Activated gamma-delta T cell treated with Interleukin-2 at 50 U/mL for 16 hours (primary cell): ENCODE results near the gene MYDGF.

Experiments used
- DNase-seq: peaks from one replicate; pipeline ENCODE4 v3.0.0-alpha.2; 2020

MYDGF gene

DNA sequence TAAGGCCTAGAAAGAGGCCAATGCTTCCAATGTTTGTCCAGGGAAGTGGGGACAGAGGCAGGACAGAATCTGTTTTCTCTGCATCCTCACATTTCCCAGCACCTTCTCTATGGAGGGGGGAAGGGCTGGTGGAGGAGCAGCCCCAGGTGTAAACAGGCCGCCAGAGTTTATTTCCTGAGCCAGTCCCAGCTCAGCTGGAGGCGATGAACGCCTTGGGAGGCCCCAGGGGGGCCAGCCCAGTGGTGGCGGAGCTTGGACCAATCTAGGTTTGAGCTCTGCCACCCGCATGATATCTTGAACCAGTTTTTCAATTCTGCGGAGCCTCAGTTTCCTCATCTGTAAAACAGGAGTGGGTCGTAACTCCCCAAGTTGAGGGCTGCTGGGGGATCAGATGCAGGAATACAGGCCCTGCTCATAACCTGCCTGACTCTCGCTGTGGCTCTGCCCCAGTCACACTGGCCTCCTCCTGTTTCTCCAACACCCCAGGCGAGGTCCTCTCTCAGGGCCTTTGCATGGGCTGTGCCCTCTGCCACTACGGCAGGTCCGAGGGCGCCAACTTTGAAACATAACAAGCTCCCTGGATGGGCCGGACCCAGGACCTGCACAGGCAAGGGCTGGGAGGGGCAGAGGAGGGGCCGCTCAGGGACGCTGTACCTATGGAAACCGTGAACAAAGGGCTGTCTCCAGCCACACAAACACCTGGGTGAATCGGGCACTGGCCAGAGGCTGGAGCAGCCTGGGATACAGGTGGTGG lies 29.7 kb downstream of the MYDGF start:
- no peak for DNase-seq

DNA sequence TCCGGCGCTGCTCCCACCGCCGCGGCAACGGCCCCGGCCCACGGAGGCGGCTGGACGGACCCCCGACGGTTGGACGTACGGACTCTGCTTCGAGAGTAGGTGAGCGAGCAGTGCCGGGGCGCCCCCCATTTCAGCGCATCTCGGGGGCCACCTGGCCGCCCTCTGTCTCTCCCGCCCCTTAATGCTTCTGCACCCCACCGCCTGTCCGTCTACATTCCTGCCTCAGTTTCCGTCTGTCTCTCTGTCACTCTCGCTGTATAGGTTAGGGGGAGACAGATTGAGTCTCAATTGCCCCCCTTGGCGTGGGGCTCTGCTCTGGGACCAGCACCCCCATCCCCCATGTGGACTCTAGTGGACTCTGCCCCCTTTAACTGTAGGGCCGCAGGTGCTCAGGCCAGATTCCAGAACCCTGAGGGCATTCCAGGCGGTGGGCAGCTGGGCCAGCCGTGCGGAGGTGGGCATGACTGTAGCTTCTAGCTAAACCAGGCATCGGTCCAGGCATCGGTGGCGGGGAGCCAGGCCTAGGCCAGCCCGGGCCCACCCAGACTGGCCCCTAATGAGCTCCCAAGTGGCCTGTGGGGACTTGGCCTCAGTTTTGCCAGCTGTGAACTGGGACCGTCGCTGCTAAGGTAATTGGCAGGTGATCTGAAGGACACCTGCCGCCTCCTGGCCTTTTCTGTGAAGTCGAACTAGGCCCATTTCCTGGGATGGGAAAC lies 30.5 kb downstream of the MYDGF start:
- no peak for DNase-seq

DNA sequence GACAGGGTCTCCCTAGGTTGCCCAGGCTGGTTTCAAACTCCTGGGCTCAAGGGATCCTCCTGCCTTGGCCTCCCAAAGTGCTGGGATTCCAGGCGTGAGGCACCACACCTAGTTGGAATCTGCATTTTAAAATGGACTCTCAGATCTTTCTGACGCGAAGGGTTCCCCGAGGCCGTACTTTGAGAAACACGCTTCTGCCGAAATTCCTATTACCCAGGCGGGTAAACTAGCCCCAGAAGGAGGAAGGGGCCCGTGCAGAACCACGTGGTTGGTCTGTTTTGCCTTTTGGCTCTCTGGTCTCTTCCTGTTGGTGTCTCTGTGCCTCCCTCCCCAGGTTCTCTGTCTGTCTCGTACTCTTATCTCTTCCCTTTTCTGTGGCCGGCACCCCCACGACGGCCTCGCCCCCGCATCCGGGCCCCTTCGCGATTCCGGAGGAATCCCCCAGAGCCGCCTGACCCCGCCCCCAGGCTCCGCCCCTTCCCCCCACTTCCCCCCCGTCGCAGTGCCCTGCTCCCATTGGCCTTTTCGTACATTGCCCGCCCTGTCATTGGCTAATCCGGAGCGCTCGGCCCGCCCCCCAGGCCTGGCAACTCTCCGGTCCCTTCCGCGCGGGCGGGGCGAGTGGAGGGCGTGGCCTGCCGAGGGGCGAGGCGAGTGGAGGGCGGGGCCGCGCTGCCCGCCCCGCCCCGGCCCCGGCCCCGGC lies 31.2 kb downstream of the MYDGF start, which contains the start of gene TNFAIP8L1:
Gene TNFAIP8L1, plus strand, starts transcription at position 689 of the 703 bp plus-strand sequence. CDS start 12,354 bp downstream, outside the sequence.
- peak; percentile 100 for DNase-seq

DNA sequence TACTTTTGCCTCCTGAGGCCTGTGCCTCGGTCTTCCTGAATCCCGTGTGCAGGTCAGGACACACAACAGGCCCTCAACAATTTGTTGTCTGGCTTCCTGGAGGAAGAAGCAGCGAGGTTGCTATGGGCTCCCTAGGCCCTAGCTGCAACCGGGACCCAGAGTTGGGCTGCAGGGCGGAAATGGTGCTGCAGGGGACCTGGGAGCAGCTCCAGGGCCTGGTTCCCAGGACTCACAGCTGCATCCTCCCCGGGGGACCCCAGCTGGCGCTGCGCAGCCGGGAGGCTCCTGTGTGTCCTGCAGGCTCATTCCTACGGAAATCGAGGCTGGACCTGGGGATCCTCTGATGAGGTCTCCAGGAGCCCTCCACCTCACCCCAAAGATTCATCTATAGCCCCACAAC lies 31.8 kb downstream of the MYDGF start:
- DNase-seq, result no peak

DNA sequence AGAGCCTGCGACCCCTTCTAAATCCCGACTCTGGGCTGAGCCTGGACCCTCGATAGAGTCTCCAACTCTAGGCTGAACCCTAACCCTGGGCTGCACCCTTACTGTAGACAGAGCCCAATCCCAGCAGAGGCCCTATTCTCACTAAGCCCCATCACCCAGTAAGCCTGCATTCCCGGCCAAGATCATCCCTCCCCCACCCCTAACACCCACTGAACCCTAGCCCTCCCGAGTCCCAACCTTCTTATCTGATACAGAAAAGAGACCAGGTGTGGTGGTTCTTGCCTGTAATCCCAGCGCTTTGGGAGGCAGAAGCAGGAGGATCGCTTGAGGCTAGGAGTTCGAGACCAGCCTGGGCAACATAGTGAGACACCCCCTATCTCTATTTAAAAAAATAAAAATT lies 33.4 kb downstream of the MYDGF start:
- no peak for DNase-seq

DNA sequence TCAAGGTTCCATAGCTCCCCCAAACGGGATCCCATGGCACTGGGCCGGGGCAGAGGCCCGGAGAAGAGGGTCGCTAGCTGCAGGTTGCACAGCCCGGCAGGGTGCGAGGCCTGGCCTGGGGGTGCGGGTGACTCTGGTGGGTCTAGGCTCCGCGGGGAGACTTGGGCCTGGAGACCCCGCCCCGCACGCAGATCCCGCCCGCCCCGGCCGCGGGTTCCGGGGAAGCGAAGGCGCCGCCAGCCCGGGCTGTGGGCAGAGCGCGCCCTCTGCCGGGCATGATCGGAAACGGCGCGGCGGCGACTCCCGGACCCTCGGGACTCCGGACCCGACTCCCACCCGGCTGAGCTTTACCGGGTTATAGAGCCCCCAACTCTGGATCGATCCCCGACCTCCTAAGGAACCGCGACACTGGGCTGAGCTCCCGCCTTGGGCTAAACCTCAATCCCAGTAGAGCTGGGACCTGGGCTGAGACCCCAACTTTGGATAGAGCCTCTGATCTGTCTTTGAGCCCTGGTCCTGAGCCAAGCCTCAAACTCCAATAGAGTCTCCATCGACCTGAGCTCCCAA lies 33.9 kb downstream of the MYDGF start:
- DNase-seq, result peak; percentile 72

DNA sequence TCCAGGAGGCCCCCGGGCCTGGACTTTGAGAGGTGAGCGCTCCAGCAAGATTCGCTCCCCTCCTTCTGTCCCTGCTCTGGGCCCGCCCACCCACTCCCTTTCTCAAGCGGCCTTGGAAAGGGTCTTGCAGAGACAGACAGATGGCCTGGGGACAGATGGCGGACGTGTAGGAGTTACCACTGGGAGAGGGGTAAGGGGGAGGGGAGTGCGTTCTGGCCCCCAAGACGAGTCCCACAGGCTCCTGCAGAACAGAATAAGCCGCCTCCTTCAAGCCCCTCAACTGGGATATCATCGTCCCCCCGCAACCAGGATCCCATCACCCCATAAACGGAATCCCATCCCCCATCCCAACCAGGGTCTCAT lies 34.4 kb downstream of the MYDGF start:
- DNase-seq, result no peak

DNA sequence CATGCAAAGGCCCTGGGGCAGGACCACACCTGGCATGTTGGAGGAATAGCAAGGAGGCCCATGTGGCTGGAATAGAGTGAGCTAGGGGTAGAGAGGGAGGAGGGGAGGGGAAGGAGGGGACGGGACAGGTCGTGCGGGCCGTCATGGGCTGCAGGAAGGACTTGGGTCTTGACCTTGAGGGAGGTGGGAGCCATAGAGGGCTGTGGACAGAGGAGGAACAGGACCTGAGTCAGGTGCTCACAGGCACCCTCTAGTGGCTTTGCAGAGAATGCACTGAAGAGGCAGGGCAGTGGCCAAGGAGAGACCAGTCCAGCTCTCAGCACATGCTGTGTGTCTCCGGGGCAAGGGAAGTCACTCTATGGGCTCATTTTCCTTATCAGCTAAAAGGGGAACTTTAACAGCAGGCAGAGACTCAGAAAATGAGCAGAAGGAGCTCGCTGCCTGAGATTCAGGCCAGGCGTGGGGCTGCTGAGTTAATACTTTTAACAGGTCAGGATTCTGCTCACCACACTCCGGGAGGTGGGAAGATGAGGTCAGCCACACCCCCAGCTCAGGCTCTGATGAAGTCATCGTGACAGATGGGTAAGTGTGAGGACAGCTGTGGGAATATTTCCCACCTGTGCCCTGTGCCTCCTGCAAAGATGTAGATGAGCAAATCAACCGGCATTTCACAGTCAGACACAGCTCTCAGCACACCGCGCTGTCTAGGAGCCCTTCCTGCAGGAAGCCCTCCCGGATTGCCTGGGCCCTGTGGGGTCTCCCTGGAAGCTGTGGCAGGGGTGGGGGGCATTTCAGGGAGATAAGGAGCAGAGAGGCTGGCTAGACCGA lies 36.8 kb downstream of the MYDGF start:
- DNase-seq, result peak; percentile 34

DNA sequence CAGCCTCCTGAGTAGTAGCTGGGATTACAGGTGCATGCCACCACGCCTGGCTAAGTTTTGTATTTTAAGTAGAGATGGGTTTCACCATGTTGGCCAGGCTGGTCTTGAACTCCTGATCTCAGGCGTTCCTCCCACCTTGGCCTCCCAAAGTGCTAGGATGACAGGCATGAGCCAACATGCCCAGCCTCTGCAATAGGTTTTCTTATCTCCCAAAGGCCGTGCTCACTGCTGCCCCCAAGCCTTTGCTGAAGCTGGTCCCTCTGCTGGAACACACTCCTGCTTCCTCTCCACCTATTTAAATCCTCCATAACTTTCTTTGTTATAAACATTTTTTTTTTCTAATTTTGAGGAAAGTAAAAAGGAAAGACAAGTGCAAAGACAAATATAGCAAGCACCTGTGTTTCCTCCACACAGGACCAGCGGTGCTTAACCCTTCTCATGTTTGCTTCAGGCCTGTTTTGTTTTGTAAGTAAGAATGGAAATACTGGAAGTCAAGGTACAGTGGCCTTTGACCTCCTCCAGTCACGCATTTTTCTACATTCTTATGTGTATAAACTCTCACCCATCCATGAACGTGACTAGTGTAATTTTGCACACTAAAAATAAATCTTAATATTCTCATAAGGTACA lies 45.3 kb downstream of the MYDGF start:
- no peak for DNase-seq

DNA sequence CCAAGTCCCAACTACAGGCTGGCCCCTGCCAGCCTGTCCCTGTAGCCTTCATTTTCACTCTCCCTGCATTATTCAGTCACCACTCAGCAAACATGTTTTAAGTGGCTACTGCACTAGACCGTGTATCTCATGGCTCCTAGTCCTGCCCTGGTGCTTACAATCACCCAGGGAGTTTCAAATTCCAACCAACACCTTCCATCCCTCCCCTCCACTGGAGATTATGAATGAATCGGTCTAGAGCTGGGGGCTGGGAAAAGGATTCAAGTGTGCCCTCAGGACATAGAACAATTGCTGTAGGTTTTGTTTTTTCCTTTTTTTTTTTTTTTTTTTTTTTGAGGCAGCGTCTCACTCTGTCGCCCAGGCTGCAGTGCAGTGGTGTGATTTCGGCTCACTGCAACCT lies 45.8 kb downstream of the MYDGF start:
- no peak for DNase-seq

DNA sequence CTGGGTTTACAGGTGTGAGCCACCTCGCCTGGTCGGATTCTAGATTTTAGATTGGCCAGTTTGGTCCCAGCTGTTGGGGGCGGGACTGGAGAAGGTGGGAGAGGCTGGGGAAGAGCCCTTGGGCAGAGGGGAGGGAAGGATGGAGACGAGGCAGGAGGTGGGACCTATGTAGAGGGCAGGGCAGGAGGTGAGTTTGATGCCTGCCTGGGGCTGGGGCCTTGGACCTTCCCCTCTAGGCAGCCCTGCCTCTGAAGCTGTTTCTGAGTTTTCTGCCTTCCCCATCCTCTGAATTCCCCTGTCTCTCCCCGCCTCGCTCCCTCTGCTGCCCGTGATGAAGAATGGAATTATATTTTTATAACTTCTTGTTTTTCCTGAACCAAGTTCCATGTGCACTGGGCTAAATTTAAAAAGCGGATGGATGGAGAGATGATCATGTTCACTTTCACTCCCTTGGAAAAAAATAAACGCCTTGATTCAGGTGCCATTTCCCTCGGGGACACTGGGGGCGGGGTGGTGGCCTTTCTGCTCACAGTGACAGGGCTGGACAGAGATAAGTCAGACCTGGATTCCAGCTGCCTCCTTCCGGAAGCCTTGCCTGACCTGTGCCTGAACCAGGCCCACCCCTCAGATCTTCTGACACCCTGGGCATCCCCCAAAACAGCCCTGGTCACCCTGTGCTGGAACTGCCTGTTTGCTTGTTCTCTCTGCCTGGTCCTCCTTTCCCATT lies 47.3 kb downstream of the MYDGF start:
- no peak for DNase-seq

DNA sequence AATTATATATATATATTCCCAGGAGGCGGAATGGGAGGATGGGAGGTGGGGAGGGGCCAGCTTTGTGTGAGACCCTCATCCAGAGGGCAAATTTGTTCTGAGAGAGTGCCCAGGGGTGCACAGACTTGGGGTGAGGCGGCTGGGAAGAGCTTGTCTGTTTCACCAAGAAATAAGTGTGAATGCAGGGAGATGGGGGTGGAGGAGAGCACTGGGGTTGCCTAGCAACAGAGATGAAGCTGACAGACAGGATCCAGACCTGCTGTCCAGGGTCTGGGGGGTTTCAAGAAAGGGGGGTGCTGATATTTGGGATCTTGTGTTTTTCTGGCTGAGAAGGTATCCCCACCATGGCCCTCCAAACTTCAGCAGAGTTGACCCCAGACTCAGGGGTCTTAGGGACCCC lies 49.5 kb downstream of the MYDGF start:
- no peak for DNase-seq

DNA sequence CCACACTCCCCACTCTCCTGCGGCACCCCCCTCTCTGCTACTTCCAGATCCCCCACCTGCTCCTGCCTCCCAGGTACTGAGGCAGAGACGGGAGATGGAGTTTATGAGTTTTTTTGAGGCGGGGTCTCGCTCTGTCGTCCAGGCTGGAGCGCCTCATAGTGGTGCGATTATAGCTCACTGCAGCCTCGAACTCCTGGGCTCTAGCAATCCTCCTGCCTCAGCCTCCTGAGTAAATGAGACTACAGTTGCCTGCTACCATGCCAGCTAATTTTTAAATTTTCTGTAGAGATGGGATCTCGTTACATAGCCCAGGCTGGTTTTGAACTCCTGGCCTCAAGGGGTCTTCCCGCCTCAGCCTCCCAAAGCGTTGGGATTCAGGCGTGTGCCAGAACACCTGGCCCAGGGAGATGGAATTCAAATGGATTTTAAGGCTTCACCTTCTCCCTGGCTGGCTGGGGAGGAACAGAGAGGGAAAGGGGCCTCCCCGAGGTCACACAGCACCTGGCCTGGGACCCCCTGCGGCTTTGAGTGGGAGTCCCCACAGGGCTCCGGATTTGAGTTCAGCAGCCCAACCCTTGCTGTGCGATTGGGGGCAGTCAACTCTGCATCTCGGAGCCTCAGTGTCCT lies 50.4 kb downstream of the MYDGF start:
- no peak for DNase-seq

DNA sequence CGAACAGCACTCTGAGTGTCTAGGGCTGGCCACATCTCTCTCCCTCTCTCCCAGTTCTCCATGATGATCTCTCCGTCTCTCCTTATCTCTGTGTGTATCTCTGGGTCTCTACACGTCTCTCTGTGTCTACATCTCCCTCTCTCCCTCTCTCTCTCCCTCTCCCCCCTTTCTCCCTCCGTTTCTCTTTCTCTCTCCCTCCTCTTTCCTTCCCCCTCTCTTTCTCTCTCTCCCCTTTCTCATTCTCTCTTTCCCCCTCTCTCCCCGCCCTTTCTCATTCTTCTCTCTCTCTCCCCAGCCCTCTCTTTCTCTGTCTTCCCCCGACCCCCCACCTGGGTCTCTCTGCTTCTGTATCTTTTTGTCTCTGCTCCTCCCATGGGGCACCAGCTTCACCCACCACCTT lies 52.1 kb downstream of the MYDGF start:
- DNase-seq, result no peak

DNA sequence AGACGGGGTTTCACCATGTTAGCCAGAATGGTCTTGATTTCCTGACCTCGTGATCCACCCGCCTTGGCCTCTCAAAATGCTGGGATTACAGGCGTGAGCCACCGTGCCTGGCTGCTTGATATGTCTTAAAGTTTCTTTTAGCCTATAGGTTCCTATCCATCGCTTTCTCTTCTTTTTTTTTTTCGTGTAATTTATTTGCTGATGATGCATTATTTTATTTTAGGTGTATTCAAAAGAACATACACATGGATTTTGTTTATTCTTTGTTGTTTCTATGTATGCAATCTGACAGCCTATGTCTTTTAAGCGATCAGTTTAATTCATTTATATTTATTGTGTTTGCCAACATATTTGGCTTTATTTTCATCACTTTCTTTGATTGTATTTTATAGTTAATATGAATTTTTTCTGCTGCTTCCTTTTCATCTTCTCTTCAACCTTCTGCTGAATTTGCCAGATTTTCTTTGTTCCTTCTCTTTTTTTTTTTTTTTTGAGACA lies 56.8 kb downstream of the MYDGF start:
- DNase-seq, result no peak

DNA sequence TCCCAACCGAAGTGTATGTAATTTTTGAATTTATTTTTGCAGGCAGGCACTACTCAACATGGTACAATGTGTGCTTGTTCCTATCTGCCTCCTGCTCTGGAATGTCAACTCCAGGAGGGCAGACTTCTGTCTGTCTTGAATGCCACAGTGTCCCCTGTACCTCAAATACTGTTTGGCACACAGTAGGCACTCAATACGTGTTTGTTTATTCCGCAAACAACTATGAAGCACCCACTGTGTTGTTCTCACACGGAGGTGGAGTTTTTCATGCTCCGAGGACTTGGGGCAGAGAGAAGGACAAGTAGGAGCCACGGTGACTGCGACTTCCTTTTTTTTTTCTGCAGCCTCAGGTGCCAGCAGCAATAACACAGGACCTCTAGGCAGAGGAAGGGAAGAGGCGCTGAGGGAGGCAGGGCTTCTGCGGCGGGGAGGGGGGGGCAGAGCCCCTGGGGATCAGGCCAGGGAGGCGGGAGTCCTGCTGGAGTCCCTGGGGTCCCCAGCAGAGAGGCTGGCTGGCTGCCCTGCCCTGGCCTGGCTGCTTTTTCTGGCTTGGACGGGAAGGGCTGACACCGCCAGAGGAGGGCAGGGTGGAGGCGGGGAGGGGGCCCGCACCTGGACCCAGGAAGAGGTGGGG lies 60.1 kb downstream of the MYDGF start:
- no peak for DNase-seq
